HepG2 (cell line): Measurements from ENCODE around the gene JPH2. TPM values are rescaled to one million over a fixed set of nuclear protein-coding genes. Genes with fewer than 3 reads are reported as not detected.
A peak's percentile ranks its signal among the peaks of the same experiment; 100 is the strongest.

Source experiments
- ATM ChIP-seq: fragments of 450-650 bp; IDR thresholded peaks from 2 replicates; pipeline ENCODE4 v1.7.1; 2017; ENCODE audit warnings: mild to moderate bottlenecking, borderline replicate concordance
- DPF2 ChIP-seq: sonication (generic); formaldehyde crosslinking; IDR thresholded peaks from 2 replicates; pipeline ENCODE4 v1.4.0; 2020; ENCODE audit warnings: mild to moderate bottlenecking, low read depth, missing genetic modification reagents, borderline replicate concordance
- ESRRA ChIP-seq: sonication (generic); formaldehyde crosslinking; IDR thresholded peaks from 2 replicates; pipeline ENCODE4 v1.5.1; 2020; ENCODE audit warnings: mild to moderate bottlenecking, low read depth, missing genetic modification reagents
- FOXA1 ChIP-seq, 2 experiments: fragments of 450-650 bp in 1 of 2; sonication (generic) in 1 of 2; formaldehyde crosslinking in 1 of 2; IDR thresholded peaks; 2 replicates each; pipeline versions ENCODE4 v1.4.0 to v1.6.1; 2016 to 2020; ENCODE audit warnings: missing genetic modification reagents in 1 of 2
- FOXP1 ChIP-seq, 2 experiments: fragments of 450-650 bp in 1 of 2; IDR thresholded peaks; 2 replicates each; pipeline ENCODE4 v1.6.1; 2017 to 2018; ENCODE audit warnings: antibody characterized with exemption in 1 of 2
- KMT2B ChIP-seq: IDR thresholded peaks from 2 replicates; pipeline ENCODE4 v1.6.1; 2016; ENCODE audit warnings: missing genetic modification reagents, missing compliant biosample characterization
- MEF2D ChIP-seq: sonication (generic); formaldehyde crosslinking; IDR thresholded peaks from 2 replicates; pipeline ENCODE4 v1.5.1; 2020; ENCODE audit warnings: mild to moderate bottlenecking, missing genetic modification reagents
- SAP130 ChIP-seq: IDR thresholded peaks from 2 replicates; pipeline ENCODE4 v1.6.1; 2016; ENCODE audit warnings: low read depth
- SP140L ChIP-seq: sonication (generic); formaldehyde crosslinking; IDR thresholded peaks from 2 replicates; pipeline ENCODE4 v1.4.0; 2020; ENCODE audit warnings: missing genetic modification reagents, borderline replicate concordance
- ZNF230 ChIP-seq: sonication (generic); formaldehyde crosslinking; IDR thresholded peaks from 2 replicates; pipeline ENCODE4 v1.4.0; 2020; ENCODE audit warnings: mild to moderate bottlenecking, missing genetic modification reagents
- ZNF430 ChIP-seq: sonication (generic); formaldehyde crosslinking; IDR thresholded peaks from 2 replicates; pipeline ENCODE4 v1.9.0; 2021; ENCODE audit warnings: mild to moderate bottlenecking, missing genetic modification reagents
- ZSCAN29 ChIP-seq: sonication (generic); formaldehyde crosslinking; conservative IDR thresholded peaks from 2 replicates; pipeline ENCODE4 v1.4.0; 2020; ENCODE audit warnings: mild to moderate bottlenecking, missing genetic modification reagents
- polyA plus RNA-seq, 8 experiments: library from polyadenylated mRNA; depleted of rRNA in 3 of 8; stranded (reverse) in 7 of 8; unstranded in 1 of 8; fragments of >200 nt; fragmentation: Illumina TruSeq in 4 of 8; extraction: Trizol in 4 of 8; gene quantifications; 2 replicates each; pipeline versions ENCODE4 v1.2.1 to v1.2.3, GENCODE V29; 2011 to 2016; ENCODE audit warnings: low read depth in 4 of 8, missing spikeins in 1 of 8, mixed read lengths in 1 of 8; ENCODE audit not compliant: insufficient read depth in 1 of 8
- total RNA-seq, 5 experiments: library from RNA; depleted of rRNA; stranded (reverse); fragments of >200 nt; fragmentation: Illumina TruSeq; extraction: Trizol; gene quantifications; 2 replicates each; pipeline ENCODE4 v1.2.3, GENCODE V29; 2016; ENCODE audit warnings: low read depth in 1 of 5
- TF ChIP-seq, protein P1 (sequence below): sonication (generic); formaldehyde crosslinking; IDR thresholded peaks from 2 replicates; pipeline ENCODE4 v1.4.0; 2020; ENCODE audit warnings: missing genetic modification reagents
- TF ChIP-seq, protein P2 (sequence below): sonication (generic); formaldehyde crosslinking; IDR thresholded peaks from 2 replicates; pipeline ENCODE4 v1.4.0; 2020; ENCODE audit warnings: low read depth, mild to moderate bottlenecking, missing genetic modification reagents
- TF ChIP-seq, protein P3 (sequence below): sonication (generic); formaldehyde crosslinking; IDR thresholded peaks from 2 replicates; pipeline ENCODE4 v1.4.0; 2020; ENCODE audit warnings: missing genetic modification reagents, low read depth, mild to moderate bottlenecking, borderline replicate concordance
- TF ChIP-seq, protein P4 (sequence below): sonication (generic); formaldehyde crosslinking; IDR thresholded peaks from 2 replicates; pipeline ENCODE4 v1.8.1; 2023; ENCODE audit warnings: mild to moderate bottlenecking, inconsistent platforms, moderate library complexity, missing genetic modification reagents, borderline replicate concordance
- TF ChIP-seq, protein P5 (sequence below), 2 experiments: sonication (generic) in 1 of 2; formaldehyde crosslinking in 1 of 2; IDR thresholded peaks; 2 replicates each; pipeline versions ENCODE4 v1.4.0 to v1.6.1; 2018 to 2020; ENCODE audit warnings: missing genetic modification reagents in 2 of 2, borderline replicate concordance in 1 of 2, low read depth in 1 of 2, mild to moderate bottlenecking in 1 of 2, missing biosample characterization in 1 of 2

JPH2 gene
- total and polyA plus RNA-seq, 2 of the 13 experiments (the other 11 are each of a cell fraction or from before 2014, with no cell fraction given), result 0.42 TPM; not detected in 1

DNA sequence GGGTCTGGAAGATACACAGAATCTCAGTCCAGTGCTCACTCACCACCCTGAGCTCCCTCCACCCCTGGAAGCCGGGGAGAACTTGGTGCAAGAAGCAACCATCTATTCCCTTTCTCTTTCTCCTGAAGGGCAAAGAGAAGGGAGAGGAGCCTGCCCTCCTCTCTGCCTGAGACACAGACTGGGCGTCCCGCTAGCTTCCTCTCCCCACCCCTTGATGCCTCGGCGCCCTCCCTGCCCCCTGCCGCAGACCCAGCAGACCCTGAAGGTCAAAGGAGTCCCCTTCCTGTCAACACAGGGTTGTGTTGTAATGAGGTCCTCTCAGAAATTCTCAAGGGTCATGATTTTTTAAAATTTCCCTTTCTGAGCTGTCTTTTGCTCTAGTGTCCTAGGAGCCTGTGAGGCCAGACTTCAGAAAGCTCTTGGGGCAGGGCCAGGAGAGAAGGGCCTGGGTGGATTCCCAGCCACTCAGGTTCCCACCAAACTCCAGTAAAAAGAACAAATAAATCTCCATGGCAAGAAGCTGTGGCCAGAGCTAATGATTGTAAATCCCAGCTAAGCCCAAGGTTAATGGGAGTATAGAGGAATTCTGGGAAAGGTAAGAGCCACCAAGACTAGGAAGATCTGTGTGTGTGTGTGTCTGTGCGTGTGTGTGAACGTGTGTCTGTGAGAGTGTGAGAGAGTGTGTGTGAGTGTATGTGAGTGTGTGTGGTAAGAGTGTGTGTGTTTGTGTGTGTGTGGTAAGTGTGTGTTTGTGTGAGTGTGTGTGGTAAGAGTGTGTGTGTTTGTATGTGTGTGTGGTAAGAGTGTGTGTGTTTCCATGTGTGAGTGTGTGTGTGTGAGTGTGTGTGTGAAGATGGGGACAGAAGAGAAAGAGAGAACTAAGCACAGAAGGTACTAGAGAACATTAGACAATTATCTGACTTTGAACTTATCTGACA lies 1.1 kb upstream of the JPH2 start (continued):
- TF ChIP-seq FOXA1 (IDR thresholded peaks at IDR 0.05), result 0 out of 2 replicates have a peak, but pooled peaks have one; percentile 44
- no peak for TF ChIP-seq FOXA1 (CRISPR knock-in tag; IDR thresholded peaks at IDR 0.05)
- peak; percentile 80; the same call in 1 of the 2 replicates for TF ChIP-seq ATM
- TF ChIP-seq, protein P1, sequence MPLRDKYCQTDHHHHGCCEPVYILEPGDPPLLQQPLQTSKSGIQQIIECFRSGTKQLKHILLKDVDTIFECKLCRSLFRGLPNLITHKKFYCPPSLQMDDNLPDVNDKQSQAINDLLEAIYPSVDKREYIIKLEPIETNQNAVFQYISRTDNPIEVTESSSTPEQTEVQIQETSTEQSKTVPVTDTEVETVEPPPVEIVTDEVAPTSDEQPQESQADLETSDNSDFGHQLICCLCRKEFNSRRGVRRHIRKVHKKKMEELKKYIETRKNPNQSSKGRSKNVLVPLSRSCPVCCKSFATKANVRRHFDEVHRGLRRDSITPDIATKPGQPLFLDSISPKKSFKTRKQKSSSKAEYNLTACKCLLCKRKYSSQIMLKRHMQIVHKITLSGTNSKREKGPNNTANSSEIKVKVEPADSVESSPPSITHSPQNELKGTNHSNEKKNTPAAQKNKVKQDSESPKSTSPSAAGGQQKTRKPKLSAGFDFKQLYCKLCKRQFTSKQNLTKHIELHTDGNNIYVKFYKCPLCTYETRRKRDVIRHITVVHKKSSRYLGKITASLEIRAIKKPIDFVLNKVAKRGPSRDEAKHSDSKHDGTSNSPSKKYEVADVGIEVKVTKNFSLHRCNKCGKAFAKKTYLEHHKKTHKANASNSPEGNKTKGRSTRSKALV (CRISPR knock-in tag), result 0 out of 2 replicates have a peak, but pooled peaks have one; percentile 2
- TF ChIP-seq FOXP1 (IDR thresholded peaks at IDR 0.05), result peak; percentile 74; the same call in 1 of the 2 replicates
- no peak for TF ChIP-seq FOXP1 (CRISPR knock-in tag; IDR thresholded peaks at IDR 0.05)
- TF ChIP-seq SAP130 (CRISPR knock-in tag), result 0 out of 2 replicates have a peak, but pooled peaks have one; percentile 10
- peak; percentile 53; the same call in 1 of the 2 replicates for TF ChIP-seq ESRRA (CRISPR knock-in tag)
- TF ChIP-seq, protein P2, sequence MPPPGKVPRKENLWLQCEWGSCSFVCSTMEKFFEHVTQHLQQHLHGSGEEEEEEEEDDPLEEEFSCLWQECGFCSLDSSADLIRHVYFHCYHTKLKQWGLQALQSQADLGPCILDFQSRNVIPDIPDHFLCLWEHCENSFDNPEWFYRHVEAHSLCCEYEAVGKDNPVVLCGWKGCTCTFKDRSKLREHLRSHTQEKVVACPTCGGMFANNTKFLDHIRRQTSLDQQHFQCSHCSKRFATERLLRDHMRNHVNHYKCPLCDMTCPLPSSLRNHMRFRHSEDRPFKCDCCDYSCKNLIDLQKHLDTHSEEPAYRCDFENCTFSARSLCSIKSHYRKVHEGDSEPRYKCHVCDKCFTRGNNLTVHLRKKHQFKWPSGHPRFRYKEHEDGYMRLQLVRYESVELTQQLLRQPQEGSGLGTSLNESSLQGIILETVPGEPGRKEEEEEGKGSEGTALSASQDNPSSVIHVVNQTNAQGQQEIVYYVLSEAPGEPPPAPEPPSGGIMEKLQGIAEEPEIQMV, result peak; percentile 54; the same call in 1 of the 2 replicates
- TF ChIP-seq, protein P3, sequence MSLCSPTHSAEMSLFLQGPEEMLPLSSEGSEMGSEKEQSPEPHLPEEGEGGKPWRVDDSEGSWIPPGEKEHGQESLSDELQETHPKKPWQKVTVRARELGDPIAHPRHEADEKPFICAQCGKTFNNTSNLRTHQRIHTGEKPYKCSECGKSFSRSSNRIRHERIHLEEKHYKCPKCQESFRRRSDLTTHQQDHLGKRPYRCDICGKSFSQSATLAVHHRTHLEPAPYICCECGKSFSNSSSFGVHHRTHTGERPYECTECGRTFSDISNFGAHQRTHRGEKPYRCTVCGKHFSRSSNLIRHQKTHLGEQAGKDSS (CRISPR knock-in tag), result 0 out of 2 replicates have a peak, but pooled peaks have one; percentile 66
- TF ChIP-seq, protein P4, sequence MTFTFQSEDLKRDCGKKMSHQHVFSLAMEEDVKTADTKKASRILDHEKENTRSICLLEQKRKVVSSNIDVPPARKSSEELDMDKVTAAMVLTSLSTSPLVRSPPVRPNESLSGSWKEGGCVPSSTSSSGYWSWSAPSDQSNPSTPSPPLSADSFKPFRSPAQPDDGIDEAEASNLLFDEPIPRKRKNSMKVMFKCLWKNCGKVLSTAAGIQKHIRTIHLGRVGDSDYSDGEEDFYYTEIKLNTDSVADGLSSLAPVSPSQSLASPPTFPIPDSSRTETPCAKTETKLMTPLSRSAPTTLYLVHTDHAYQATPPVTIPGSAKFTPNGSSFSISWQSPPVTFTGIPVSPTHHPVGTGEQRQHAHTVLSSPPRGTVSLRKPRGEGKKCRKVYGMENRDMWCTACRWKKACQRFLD, result peak; percentile 84; the same call in 1 of the 2 replicates
- TF ChIP-seq DPF2 (CRISPR knock-in tag), result peak; percentile 72; the same call in 1 of the 2 replicates
- 0 out of 2 replicates have a peak, but pooled peaks have one; percentile 50 for TF ChIP-seq ZSCAN29 (CRISPR knock-in tag)
- TF ChIP-seq, protein P5, sequence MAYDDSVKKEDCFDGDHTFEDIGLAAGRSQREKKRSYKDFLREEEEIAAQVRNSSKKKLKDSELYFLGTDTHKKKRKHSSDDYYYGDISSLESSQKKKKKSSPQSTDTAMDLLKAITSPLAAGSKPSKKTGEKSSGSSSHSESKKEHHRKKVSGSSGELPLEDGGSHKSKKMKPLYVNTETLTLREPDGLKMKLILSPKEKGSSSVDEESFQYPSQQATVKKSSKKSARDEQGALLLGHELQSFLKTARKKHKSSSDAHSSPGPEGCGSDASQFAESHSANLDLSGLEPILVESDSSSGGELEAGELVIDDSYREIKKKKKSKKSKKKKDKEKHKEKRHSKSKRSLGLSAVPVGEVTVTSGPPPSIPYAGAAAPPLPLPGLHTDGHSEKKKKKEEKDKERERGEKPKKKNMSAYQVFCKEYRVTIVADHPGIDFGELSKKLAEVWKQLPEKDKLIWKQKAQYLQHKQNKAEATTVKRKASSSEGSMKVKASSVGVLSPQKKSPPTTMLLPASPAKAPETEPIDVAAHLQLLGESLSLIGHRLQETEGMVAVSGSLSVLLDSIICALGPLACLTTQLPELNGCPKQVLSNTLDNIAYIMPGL (CRISPR knock-in tag; IDR thresholded peaks at IDR 0.05; ENCODE audit: borderline replicate concordance in 1 of 2, low read depth in 1 of 2), result peak in 1 of 2 experiments; percentile 59; a peak in 1 of 4 replicates
- TF ChIP-seq ZNF230 (CRISPR knock-in tag), result 0 out of 2 replicates have a peak, but pooled peaks have one; percentile 35
- no peak for TF ChIP-seq SP140L
- 0 out of 2 replicates have a peak, but pooled peaks have one; percentile 34 for TF ChIP-seq MEF2D (CRISPR knock-in tag)
- TF ChIP-seq ZNF430 (CRISPR knock-in tag), result peak; percentile 21; the same call in 1 of the 2 replicates
- no peak for TF ChIP-seq KMT2B (CRISPR knock-in tag)
